HG02623 (cell line): ENCODE data around the gene STKLD1.
"Not testable (repeated sequence)": the region's sequence is repeated elsewhere in the genome, so short reads cannot be mapped to it uniquely, and the experiment has no call there.

Experiments used
- ATAC-seq: cut with Tn5 transposase; IDR thresholded peaks from one replicate; pipeline ENCODE4 v1.9.1; 2021; ENCODE audit warnings: moderate library complexity; ENCODE audit not compliant: unreplicated experiment

The STKLD1 gene

GRCh38 chr9:133375724-133376654, at the start of gene STKLD1, which contains the start of gene SURF4:
Gene STKLD1 (plus strand): TSS chr9:133376366. CDS start chr9:133376474, 108 bp downstream.
Gene SURF4 (minus strand): TSS chr9:133376060. CDS start chr9:133375969, 91 bp downstream.
- ATAC-seq: peak; percentile 85

- ATAC-seq: not testable (repeated sequence)
Measured at GRCh38 chr9:133327021-133327420, 49.1 kb upstream of the STKLD1 start.

DNA sequence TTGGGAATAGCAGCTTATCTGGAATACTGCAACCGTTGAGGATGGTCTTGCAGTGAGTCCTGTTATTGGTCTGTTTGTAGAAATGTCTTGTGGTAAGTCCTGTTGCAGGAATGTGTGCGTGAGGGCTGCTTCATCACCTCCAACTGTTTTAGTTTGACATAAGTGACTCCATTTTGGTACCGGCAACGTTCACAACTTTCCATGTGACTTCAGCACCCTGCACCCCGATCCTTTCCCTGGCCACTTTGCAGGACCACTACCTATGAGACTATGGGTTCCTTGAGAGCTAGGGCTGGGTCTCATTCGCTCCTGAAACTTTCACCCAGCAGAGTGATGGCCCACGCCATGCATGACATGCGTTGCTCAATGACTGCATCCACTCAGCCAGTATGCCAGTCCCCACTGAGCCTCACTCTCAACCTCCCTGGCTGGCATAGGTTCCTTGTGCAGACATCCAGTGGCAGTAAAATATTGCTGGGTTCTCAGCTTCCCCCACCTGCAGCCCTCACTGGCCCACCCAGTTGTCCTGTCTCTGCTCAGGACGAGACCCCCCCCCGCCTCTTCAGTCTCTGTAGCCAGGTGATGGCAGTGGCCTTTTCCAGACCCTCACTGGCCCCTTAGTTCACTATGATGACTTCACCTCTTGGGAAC, 48.2 kb upstream of the STKLD1 start:
- ATAC-seq: no peak

DNA sequence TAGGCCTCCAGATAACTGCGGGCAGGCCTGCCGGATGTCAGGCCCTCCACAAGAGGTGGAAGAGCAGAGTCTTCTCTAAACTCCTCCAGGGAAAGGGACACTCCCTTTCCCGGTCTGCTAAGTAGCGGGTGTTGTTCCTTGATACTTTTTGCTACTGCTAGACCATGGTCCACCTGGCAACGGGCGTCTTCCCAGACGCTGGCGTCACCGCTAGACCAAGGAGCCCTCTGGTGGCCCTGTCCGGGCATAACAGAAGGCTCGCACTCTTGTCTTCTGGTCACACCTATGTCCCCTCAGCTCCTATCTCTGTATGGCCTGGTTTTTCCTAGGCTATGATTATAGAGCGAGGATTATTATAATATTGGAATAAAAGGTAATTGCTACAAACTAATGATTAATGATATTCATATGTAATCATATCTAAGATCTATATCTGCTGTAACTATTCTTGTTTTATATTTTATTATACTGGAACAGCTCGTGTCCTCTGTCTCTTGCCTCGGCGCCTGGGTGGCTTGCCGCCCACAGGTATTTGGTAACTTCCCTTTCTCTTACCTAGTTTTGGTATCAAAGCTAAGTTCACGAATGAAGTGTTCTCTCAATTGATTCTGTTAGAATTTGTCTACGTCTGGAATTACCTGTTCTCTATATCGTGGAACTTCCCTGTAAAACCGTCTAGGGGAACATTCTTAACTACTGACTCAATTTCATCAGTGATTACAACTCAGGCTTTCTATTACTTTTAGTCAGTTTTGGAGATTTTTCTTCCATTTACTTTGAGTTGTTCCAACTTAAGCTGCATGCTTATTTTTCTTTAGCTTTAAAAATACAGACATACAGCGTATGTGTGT, 46.6 kb upstream of the STKLD1 start:
- not testable (repeated sequence) for ATAC-seq

GRCh38 chr9:133331221-133331620, 44.9 kb upstream of the STKLD1 start:
- ATAC-seq: no peak

GRCh38 chr9:133331641-133332380, 44.4 kb upstream of the STKLD1 start:
- no peak for ATAC-seq

- ATAC-seq: no peak
Measured at GRCh38 chr9:133332381-133332730, 43.8 kb upstream of the STKLD1 start.

DNA sequence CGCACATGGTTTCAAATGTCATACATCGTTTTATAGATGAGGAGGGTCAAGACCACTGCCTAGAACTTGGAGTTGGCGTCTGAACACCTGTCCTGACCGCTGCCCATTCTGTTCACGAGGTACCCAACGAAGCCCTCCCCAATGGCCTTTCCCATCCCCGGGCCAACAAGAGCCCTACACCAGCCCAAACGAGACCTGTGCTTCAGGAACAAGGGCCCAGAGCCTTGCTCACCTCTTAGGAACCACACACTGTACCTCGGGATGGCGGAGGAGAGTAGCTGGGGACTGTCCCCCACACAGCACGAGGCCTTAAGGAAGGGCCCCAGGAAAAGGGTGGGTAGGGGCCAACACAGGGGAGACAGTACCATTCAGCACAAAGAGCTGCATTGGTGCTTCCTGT, 43.2 kb upstream of the STKLD1 start:
- no peak for ATAC-seq

DNA sequence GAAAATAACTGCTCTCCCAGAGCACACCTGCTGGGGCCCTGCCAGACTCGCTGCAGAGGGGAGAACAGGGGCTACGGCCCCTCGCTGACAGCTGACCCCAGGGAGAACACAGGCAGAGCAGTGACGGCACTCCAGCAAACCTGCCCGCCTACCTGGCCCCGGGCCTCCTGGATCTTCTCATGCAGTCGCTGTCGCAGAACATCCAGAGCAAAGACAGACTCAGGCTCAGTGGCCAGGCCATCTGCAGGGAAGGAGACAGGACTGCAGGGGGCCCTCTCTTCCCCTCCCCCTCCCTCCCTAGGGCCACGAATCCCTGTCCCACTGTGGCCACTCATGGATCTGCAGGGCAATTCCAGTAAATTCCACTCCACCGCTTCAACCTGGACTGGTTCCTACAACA, 42.6 kb upstream of the STKLD1 start:
- no peak for ATAC-seq

GRCh38 chr9:133334161-133334560, 42.0 kb upstream of the STKLD1 start:
- no peak for ATAC-seq

DNA sequence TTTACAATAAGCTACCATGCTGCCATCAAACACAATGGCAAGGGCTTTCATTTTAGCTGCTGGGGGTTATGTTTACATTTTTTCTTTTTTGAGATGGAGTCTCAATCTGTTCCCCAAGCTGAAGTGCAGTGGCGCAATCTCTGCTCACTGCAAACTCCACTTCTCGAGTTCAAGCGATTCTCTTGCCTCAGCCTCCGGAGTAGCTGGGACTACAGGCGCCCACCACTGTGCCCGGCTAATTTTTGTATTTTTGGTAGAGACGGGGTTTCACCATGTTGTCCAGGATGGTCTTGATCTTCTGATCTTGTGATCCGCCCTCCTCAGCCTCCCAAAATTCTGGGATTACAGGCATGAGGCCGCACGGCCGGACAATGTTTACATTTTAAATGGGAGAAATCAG, 41.3 kb upstream of the STKLD1 start:
- not testable (repeated sequence) for ATAC-seq

DNA sequence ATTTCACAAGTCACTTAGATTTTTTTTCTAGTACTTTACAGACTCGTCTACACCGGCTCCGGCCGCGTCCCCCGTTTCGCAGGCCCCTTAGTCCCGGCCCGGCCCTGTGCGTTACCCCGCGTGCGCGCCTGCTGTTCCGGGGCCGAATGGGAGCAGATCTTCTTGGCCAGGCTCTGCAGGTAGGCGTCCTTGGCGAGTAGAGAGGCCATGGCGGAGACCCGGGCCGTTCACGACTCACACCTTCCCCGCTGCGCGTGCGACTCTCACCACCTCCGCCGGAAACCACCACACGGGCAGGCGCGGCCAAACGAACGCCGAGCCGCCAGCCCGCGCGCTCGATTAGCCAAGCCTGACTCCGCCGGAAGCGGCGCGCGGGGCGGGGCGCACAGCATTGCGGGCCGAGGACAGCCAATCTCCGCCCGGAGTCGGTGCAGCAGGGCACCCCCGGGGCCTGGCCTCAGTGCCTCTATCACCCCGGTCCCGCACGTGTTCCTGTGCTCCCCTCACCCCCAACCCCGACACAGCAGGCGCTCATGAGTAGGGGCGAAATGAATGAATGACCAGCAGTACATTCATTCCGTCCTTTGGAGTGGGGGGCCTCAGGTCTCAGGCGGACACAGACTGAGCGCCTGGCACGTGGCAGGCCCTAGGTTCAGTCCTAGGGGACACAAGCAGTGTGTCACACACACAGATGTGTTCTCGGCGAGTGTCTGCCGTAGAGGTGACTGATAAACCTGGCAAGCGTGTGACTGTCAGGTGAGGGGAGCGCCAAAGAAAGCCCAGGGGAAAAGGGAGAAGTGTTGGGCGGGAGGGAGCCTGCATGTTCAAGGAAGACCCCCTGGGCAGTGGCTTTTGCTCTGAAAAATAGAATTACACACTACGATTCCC, 40.0 kb upstream of the STKLD1 start, which contains the start of gene SURF6:
TSS of gene SURF6 (minus strand) at position 265 of the 888 bp plus-strand sequence. CDS start at position 209, 56 bp downstream.
- ATAC-seq: peak; percentile 85

- no peak for ATAC-seq
Measured at GRCh38 chr9:133339641-133340040, 36.5 kb upstream of the STKLD1 start.

DNA sequence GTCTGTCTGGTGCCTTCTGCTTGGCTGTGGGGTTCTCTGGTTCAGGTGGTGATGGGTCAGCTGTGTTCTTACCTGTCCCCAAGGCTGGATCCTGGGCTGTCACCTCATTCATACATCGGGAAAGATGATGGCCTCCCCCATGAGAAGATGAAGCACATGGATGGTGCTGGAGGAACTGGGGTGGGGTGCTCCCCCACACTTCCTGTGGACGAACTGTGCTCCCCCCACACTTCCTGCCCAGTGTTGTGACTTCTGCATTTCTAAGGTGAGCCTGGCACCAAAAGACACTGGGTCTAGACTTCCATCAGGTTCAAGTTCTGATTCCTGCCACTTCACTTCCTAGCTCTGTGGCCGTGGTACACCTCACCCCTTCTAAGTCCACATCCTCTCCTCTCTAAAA, 35.9 kb upstream of the STKLD1 start:
- no peak for ATAC-seq

DNA sequence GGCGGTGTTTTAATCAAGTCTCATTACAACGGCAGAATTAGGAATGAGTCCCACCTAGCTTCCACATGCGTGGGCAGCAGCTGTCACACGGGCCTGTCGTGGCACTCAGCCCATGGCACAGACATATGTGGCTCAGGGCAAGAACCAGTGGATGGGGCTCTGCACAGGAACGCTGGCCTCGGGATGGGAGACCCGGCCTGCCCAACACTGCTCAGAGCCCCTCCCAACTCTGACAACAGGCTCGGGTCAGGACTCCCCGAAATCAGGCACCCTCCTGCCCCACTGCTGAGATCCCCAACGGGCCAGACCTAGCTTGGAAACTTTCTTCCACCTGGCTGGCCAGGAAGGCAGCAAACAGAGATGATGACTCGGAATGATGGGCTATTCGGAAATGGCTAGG, 35.2 kb upstream of the STKLD1 start:
- ATAC-seq: no peak

- ATAC-seq: no peak
Measured at GRCh38 chr9:133341369-133342068, 34.6 kb upstream of the STKLD1 start.

- ATAC-seq: no peak
Measured at GRCh38 chr9:133342069-133342406, 34.1 kb upstream of the STKLD1 start.

DNA sequence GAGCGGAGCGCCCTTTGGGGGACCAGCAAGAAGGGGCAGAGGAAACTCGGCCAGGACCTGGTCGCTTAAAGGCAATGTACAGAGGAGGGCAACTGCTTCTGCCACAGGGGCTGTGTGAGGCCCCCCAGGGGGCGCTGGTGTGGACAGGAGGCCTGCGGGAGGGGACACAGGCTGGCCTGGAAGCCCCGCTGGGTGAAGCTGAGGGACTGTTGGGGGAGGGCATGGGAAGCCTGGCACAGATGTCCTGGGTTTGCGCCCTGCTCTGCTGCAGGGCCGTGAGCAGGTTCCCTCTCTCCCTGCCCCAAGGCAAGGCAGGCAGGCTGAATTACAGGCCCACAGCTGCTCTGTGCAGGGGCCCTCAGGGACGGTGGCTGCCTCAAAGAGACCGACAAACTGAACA, 33.6 kb upstream of the STKLD1 start:
- ATAC-seq: no peak

DNA sequence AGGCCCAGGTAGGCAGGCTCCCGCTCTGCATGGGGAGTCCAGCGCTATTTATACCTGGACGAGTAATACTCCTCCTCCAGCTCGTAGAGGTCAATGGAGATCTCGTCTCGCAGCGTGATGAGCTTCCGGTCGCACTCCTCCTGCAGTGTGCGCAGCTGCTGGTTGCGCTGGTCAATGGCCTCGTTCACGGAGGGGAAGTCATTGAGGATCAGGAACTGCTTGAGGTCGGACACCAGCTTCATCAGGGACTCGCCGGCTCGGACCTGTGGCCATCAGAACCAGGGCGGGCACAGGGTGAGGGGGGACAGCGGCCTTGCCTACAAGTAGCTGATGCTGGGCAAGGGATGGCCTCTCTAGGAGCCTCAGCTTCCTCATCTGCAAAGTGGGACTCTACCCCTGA, 32.1 kb upstream of the STKLD1 start:
- no peak for ATAC-seq
